GM12878 (cell line): ENCODE data around the gene FKBP11. TPM values are rescaled to one million over a fixed set of nuclear protein-coding genes. Genes with fewer than 3 reads are reported as not detected.

Experiments used
- ATAC-seq: fragments of 200-7000 bp; cut with Tn5 transposase; 3 replicates; pipeline ENCODE4 v1.9.1; 2020; ENCODE audit warnings: mild to moderate bottlenecking, moderate library complexity
- BruUV-seq: library from RNA; stranded (reverse); fragments of 400-500 nt; replicated peaks from 2 replicates; lab custom pipeline; 2021; lab: Mats Ljungman, UMichigan
- CTCF ChIA-PET: fragments of 300-600 bp; sonication (Branson Sonifier 250); formaldehyde crosslinking; extraction: SDS; loops from one replicate; lab custom pipeline; 2021; ENCODE audit warnings: inconsistent platforms; lab: Yijun Ruan, JAX
- POLR2A ChIA-PET: fragments of 350-600 bp; formaldehyde crosslinking; extraction: SDS; loops from one replicate; lab custom pipeline; 2021; ENCODE audit warnings: inconsistent platforms; lab: Charles Lee
- RAD21 ChIA-PET: fragments of 300-600 bp; sonication (Branson Sonifier 250); formaldehyde crosslinking; loops from one replicate; lab custom pipeline; 2023; ENCODE audit warnings: antibody characterized with exemption; ENCODE audit not compliant: unreplicated experiment; lab: Charles Lee
- SMC1A ChIA-PET: fragments of 300-600 bp; sonication (Branson Sonifier 250); formaldehyde crosslinking; loops from one replicate; lab custom pipeline; 2023; ENCODE audit not compliant: unreplicated experiment, uncharacterized antibody; lab: Charles Lee
- DNase-seq: peaks from one replicate; pipeline ENCODE4 v3.0.0-alpha.2; 2011; ENCODE audit warnings: low read depth, low spot score
- FAIRE-seq: peaks from 3 replicates; lab custom pipeline; 2011; peaks lifted over from hg19 to GRCh38; lab: Jason Lieb, UNC
- H2AFZ ChIP-seq: 2 replicates; pipeline ENCODE4 v1.6.0; 2011; ENCODE audit warnings: low read depth, low read length, control low read depth; ENCODE audit not compliant: control insufficient read depth
- H3K27ac ChIP-seq: 2 replicates; pipeline ENCODE4 v1.5.1; 2011; ENCODE audit warnings: control low read depth; ENCODE audit not compliant: control insufficient read depth, insufficient read depth
- H3K27me3 ChIP-seq, 2 experiments: replicated peaks in 1 of 2; 2 replicates each; pipeline versions ENCODE4 v1.6.0 to v1.6.1; 2011; ENCODE audit warnings: low read length in 1 of 2; ENCODE audit not compliant: control insufficient read depth in 2 of 2, insufficient read depth in 2 of 2
- H3K36me3 ChIP-seq, 2 experiments: 2 replicates each; pipeline ENCODE4 v1.5.1; 2011; ENCODE audit warnings: low read length in 1 of 2; ENCODE audit not compliant: control insufficient read depth in 2 of 2, insufficient read depth in 2 of 2
- H3K4me1 ChIP-seq: 2 replicates; pipeline ENCODE4 v1.6.1; 2011; ENCODE audit warnings: mild to moderate bottlenecking, low read length, moderate library complexity, mixed read lengths; ENCODE audit not compliant: control insufficient read depth, insufficient read depth
- H3K4me2 ChIP-seq: 2 replicates; pipeline ENCODE4 v1.6.0; 2011; ENCODE audit warnings: control low read depth; ENCODE audit not compliant: control insufficient read depth, insufficient read depth
- H3K4me3 ChIP-seq: fragments of 200-600 bp; sonication (generic); 2 replicates; pipeline ENCODE4 v1.5.1; 2016
- H3K79me2 ChIP-seq: 2 replicates; pipeline ENCODE4 v1.6.0; 2011; ENCODE audit warnings: low read length; ENCODE audit not compliant: control insufficient read depth, insufficient read depth
- H3K9ac ChIP-seq: 2 replicates; pipeline ENCODE4 v1.8.0; 2011; ENCODE audit warnings: low read length, control low read depth, mixed read lengths; ENCODE audit not compliant: control insufficient read depth, insufficient read depth
- H3K9me3 ChIP-seq: replicated peaks from 3 replicates; pipeline ENCODE4 v1.5.1; 2011; ENCODE audit warnings: mild to moderate bottlenecking, low read length; ENCODE audit not compliant: control insufficient read depth, insufficient read depth
- H4K20me1 ChIP-seq: 2 replicates; pipeline ENCODE4 v1.6.0; 2011; ENCODE audit not compliant: control insufficient read depth, insufficient read depth
- CBX3 ChIP-seq: fragments of 200-600 bp; sonication (generic); IDR thresholded peaks from 2 replicates; pipeline ENCODE4 v1.6.1; 2016; ENCODE audit warnings: low read depth, borderline replicate concordance
- CREB1 ChIP-seq: IDR thresholded peaks from 2 replicates; pipeline ENCODE4 v1.6.1; 2012; ENCODE audit warnings: low read depth, mild to moderate bottlenecking, inconsistent platforms
- MTA2 ChIP-seq: fragments of 450-650 bp; IDR thresholded peaks from 2 replicates; pipeline ENCODE4 v1.6.1; 2016; ENCODE audit warnings: low read depth, mild to moderate bottlenecking, moderate library complexity
- PAX5 ChIP-seq: IDR thresholded peaks from 2 replicates; pipeline ENCODE4 v1.6.1; 2011; ENCODE audit warnings: low read depth, low read length, borderline replicate concordance
- SPI1 ChIP-seq: IDR thresholded peaks from 2 replicates; pipeline ENCODE4 v1.6.1; 2011; ENCODE audit warnings: low read depth, mild to moderate bottlenecking, low read length, moderate library complexity, borderline replicate concordance; ENCODE audit not compliant: insufficient read depth
- TCF3 ChIP-seq: IDR thresholded peaks from 2 replicates; pipeline ENCODE4 v1.6.1; 2012; ENCODE audit warnings: low read depth, mild to moderate bottlenecking, low read length, borderline replicate concordance; ENCODE audit not compliant: insufficient read depth
- YBX1 ChIP-seq: fragments of 450-650 bp; IDR thresholded peaks from 2 replicates; pipeline ENCODE4 v1.6.1; 2016; ENCODE audit warnings: antibody characterized with exemption
- ZNF274 ChIP-seq: IDR thresholded peaks from one replicate; pipeline ENCODE4 v1.8.0; 2011; ENCODE audit not compliant: insufficient read length, insufficient read depth
- WGBS: methylation state at CpG from one replicate; pipeline ENCODE4 v1.1.6; 2016; ENCODE audit warnings: low lambda C conversion rate; ENCODE audit not compliant: insufficient replicate concordance, insufficient coverage; ENCODE audit errors: missing lambda C conversion rate; 5-methylcytosine and 5-hydroxymethylcytosine counted together
- in situ Hi-C: fragments of 300-500 bp; cut with MboI; formaldehyde crosslinking; loops from 9 replicates; pipeline ENCODE4 v1.14.3; 2018; ENCODE audit warnings: mixed read lengths
- intact Hi-C: fragments of 100-400 bp; cut with micrococcal nuclease; formaldehyde crosslinking; loops from one replicate; pipeline ENCODE4 v1.14.2; 2022; ENCODE audit not compliant: unreplicated experiment
- polyA plus RNA-seq, 11 experiments: library from polyadenylated mRNA; depleted of rRNA in 4 of 11; unstranded in 6 of 11; stranded (reverse) in 5 of 11; fragments of >200 nt; fragmentation: Nextera tagmentation in 4 of 11; fragmentation: Illumina TruSeq in 1 of 11; extraction: Ambion mirVana in 4 of 11; extraction: Trizol in 1 of 11; gene quantifications; 1 replicate in 1 of 11; 2 replicates in 10 of 11; pipeline versions ENCODE4 v1.2.1 to v1.2.3, GENCODE V29; 2011 to 2016; ENCODE audit warnings: inconsistent platforms in 2 of 11, missing spikeins in 2 of 11, low read depth in 1 of 11
- total RNA-seq, 4 experiments: library from RNA; depleted of rRNA in 3 of 4; stranded (reverse); fragments of >200 nt in 3 of 4; fragmentation: Illumina TruSeq in 1 of 4; extraction: Trizol in 1 of 4; gene quantifications; 2 replicates each; pipeline versions ENCODE4 v1.2.1 to v1.2.3, GENCODE V29; 2013 to 2021

Gene FKBP11
- total and polyA plus RNA-seq, 10 of the 15 experiments (the other 5 are each of a cell fraction or from before 2014, with no cell fraction given), result 25.0 to 135 (median 56.5) TPM

- no peak for DNase-seq
- H3K9me3 ChIP-seq, result no peaks in the 10 kb centered on the region
- peaks cover 3 to 4% of the 10 kb centered on the region in 2 experiments for H3K36me3 ChIP-seq
- in situ Hi-C loops, result no loop called here
- intact Hi-C loops, result no loop called here
- H3K27ac ChIP-seq, result no peak overlapping the region
- ATAC-seq, result peak; percentile 14
- no peak overlapping the region for H3K9ac ChIP-seq
- H4K20me1 ChIP-seq, result no peaks in the 10 kb centered on the region
- peak overlapping the region; percentile 95 for H3K4me3 ChIP-seq
- CTCF ChIA-PET, result interaction anchor here (0.6 to 5.6 kb wide), 14 partner anchors 15 to 103 kb away, joined by 3 to 40 read pairs (median 4); partner anchors contain the start of genes FKBP11 and WNT1
- TF ChIP-seq ZNF274 (no peak), MTA2 (no peak), CREB1 (no peak), CBX3 (no peak), TCF3 (no peak), YBX1 (no peak), SPI1 (peak; percentile 82), PAX5 (no peak)
- H3K4me2 ChIP-seq, result peak overlapping the region; percentile 89
- peaks cover 50% of the 10 kb centered on the region for H3K79me2 ChIP-seq
- no peaks in the 10 kb centered on the region for H3K27me3 ChIP-seq
- peaks cover 14% of the 10 kb centered on the region for H3K4me1 ChIP-seq
- FAIRE-seq, result no peak
- BruUV-seq, result no TSS peak
- no peak overlapping the region for H2AFZ ChIP-seq
- POLR2A ChIA-PET, result interaction anchor here (0.6 to 8.1 kb wide), 5 partner anchors 13 to 403 kb away, joined by 3 to 86 read pairs (median 5); partner anchors contain the start of genes DDX23 and WNT10B
- SMC1A ChIA-PET, result interaction anchor here (0.6 to 2.1 kb wide), 3 partner anchors 14 to 33 kb away, joined by 3 to 6 read pairs (median 3); no protein-coding TSS in a partner anchor
- WGBS, result 65% methylated on average over 3 of the region's 3 CpGs
- RAD21 ChIA-PET, result interaction anchor here (0.6 to 4.0 kb wide), 4 partner anchors 12 to 33 kb away, joined by 3 to 18 read pairs (median 4); partner anchors contain the start of genes FKBP11 and WNT1
Observed at GRCh38 chr12:48954841-48955501, 29.7 kb upstream of the FKBP11 start.
